Measurements from ENCODE around the gene E2F1.
"Not testable (repeated sequence)": the region's sequence is repeated elsewhere in the genome, so short reads cannot be mapped to it uniquely, and the experiment has no call there.

E2F1 gene

DNA sequence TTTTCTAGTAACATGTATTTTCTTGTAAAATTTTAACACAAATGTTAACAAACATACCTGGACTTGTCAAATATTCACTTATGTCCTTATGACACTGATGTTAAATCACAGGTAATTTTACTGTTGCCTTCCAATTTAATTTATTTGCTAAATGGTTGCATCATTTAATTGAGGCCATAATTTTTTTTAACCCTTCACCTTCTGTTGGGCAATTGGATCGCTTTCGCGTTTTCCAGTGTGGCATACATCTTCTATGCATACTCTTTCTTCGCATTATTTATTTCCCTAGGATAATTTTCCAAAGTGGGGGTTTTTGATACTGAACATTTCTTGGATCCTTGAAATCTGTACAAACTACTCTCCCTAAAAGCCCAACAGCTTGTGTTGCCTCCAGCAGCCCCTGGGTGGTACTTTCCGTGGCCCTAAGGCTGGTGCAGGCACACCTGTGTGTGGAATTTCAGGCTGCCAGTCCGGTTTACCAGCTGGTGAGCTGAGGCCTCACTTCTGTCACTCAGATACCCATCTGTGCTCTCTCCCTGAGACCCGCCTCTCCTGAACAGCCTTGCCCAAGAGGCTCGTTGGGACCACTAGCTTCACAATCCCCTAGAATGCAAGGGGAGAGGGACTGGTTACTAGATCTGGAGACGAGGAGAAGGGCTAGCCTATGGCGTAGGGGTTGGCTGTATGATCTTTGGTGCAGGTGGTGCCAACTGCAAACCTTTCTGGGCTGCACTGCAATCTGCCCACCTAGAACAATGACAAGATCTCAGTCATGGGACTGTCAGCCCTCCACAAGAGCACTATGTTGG lies 35.2 kb downstream of the E2F1 start:
- ATAC-seq (replicated peaks; ENCODE audit: extremely low read depth, poor library complexity, severe bottlenecking) (no peak), DNase-seq (ENCODE audit: low spot score in 2 of 2) (no peak)
- Mint-ChIP-seq H3K4me3 (no peak overlapping the region), H3K27me3 (no peaks in the 10 kb centered on the region), H3K36me3 (ENCODE audit: insufficient read depth) (peaks cover 2% of the 10 kb centered on the region), H3K27ac (ENCODE audit: low read depth) (no peak overlapping the region), H3K9me3 (no peaks in the 10 kb centered on the region), H3K4me1 (peaks cover 15% of the 10 kb centered on the region)

DNA sequence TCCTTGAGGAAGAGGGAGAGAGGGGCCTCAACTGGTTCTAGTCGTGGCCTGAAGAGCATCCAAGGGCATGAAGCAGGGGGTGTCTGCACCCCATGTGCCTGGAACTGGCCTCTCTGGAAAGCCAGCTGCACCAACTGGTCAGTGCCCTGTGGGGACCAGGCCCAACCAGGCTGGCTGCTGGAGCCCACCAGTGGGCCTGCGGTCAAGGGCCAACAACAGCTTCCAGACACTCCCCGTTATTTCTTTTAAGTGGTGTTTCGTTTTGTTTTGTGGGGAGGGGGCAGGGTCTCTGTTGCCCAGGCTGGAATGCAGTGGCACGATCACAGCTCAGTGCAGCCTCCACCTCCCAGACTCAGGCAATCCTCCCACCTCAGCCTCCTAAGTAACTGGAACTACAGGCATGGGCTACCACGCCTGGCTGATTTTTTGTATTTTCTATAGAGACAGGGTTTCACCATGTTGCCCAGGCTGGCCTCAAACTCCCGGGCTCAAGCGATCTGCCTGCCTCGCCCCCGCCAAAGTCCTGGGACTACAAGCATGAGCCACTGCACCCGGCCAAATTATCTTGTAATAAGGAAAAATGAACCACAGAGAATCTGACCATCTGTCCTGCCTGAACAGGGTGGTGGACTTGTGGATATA lies 36.0 kb downstream of the E2F1 start:
- Mint-ChIP-seq H3K9me3 (no peaks in the 10 kb centered on the region), H3K27ac (ENCODE audit: low read depth) (no peak overlapping the region), H3K4me1 (peaks cover 15% of the 10 kb centered on the region), H3K36me3 (ENCODE audit: insufficient read depth) (peaks cover 4% of the 10 kb centered on the region), H3K4me3 (no peak overlapping the region), H3K27me3 (no peaks in the 10 kb centered on the region)
- no peak for DNase-seq (ENCODE audit: low spot score in 2 of 2)
- ATAC-seq (replicated peaks; ENCODE audit: extremely low read depth, poor library complexity, severe bottlenecking) = no peak

DNA sequence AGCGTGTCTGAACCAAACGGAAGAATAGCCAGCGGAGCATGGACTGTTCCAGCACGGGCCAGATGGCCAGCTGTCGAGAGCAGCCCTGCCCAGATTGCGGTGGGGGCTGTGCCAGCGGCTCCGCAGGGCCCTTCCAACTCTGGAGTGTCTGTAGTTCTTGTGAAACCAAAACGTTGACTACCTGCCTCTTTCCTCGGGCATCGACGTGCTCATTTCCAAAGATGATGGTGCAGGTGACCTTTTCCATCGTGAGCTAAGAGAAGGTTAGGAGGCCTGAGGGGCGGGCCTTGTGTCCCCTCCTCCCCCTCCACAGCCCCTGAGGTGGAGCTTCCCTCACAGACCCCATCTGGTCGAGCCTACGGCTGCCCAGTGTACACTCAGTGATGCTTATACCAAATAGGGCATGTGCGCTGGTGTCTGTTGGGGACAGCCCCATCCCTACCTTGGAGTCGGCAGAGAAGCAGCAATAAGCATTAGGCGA lies 36.9 kb downstream of the E2F1 start:
- ATAC-seq (replicated peaks; ENCODE audit: extremely low read depth, poor library complexity, severe bottlenecking) (no peak), DNase-seq (ENCODE audit: low spot score in 2 of 2) (no peak)
- Mint-ChIP-seq H3K4me1 (peaks cover 15% of the 10 kb centered on the region), H3K27ac (ENCODE audit: low read depth) (no peak overlapping the region), H3K27me3 (no peaks in the 10 kb centered on the region), H3K9me3 (no peaks in the 10 kb centered on the region), H3K4me3 (no peak overlapping the region), H3K36me3 (ENCODE audit: insufficient read depth) (peaks cover 10% of the 10 kb centered on the region)

DNA sequence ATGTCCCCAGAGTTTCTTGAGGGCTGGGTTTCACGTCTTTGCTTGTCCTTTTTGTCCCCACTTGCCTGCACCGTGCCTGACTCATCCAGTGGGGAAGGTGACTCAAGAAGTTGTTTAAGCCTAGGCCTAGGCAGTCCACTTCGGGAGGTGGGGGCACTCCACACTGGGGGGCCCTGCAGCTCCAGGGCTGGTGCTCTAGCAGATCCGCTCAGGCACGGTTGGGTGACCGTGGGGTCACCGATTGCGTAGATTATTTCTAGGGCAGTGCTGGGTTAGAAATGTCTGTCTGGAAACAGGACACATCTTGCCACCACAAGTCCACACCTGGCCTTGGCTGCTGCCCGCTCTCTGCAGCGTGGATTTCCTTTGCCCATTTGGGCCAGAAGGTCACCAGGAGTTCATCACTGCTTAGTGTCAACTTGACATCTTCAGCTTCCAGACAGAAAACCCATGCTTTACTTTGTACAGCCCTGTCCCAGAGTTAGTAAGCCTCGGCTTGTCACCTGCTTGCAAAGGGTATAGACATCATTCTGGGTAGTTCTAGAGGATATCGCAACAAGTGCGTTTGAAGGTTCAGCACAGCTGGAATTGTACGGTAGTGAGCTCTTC lies 37.7 kb downstream of the E2F1 start:
- H3K4me1 Mint-ChIP-seq = peaks cover 15% of the 10 kb centered on the region
- no peak overlapping the region for H3K4me3 Mint-ChIP-seq
- DNase-seq (ENCODE audit: low spot score in 2 of 2) = no peak
- no peak for ATAC-seq (replicated peaks; ENCODE audit: extremely low read depth, poor library complexity, severe bottlenecking)
- H3K36me3 Mint-ChIP-seq (ENCODE audit: insufficient read depth) = peaks cover 10% of the 10 kb centered on the region
- H3K27me3 Mint-ChIP-seq = no peaks in the 10 kb centered on the region
- H3K9me3 Mint-ChIP-seq = no peaks in the 10 kb centered on the region
- H3K27ac Mint-ChIP-seq (ENCODE audit: low read depth) = no peak overlapping the region

DNA sequence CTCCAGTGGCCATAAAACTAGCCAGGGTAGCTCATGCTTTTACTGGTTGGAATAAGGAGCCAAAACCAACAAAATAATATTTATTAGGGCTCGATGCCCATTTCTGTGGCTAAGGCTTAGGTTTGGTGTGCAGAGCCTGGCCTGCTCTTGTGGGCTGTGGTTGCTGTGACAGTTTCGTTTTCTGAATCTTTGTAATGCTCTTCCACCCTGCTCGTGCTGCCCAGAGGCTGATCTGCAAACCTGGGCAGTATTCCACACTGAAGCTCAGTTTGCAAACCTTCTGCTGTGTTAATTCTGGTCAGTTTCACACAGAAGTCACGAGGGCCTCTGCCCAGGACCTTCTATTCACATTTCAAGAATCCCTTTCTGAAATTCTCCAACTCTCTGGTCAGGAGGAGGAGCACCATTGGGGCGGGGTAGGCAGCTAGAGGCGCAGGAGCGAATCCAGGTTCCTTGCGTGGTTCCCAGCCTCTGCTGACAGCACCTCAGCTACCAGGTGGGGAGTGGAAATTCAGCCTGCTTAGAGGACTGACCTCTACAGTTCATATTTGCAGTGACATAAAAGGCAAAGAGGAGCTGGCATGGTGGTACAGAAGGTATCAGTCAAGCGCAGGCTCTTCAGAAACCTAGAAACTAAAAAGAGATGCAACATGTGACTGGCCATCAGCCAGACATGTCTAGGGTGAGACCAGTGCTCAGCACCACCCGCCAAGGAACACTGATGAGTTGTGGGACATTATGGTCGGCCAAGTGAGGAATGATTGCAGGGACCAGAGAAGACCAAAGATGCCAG lies 38.4 kb downstream of the E2F1 start:
- Mint-ChIP-seq H3K36me3 (ENCODE audit: insufficient read depth) (peaks cover 14% of the 10 kb centered on the region), H3K27ac (ENCODE audit: low read depth) (peak overlapping the region; percentile 62), H3K4me1 (peaks cover 15% of the 10 kb centered on the region), H3K9me3 (no peaks in the 10 kb centered on the region), H3K4me3 (peak overlapping the region; percentile 47), H3K27me3 (no peaks in the 10 kb centered on the region)
- peak; percentile 86 for ATAC-seq (replicated peaks; ENCODE audit: extremely low read depth, poor library complexity, severe bottlenecking)
- no peak for DNase-seq (ENCODE audit: low spot score in 2 of 2)

DNA sequence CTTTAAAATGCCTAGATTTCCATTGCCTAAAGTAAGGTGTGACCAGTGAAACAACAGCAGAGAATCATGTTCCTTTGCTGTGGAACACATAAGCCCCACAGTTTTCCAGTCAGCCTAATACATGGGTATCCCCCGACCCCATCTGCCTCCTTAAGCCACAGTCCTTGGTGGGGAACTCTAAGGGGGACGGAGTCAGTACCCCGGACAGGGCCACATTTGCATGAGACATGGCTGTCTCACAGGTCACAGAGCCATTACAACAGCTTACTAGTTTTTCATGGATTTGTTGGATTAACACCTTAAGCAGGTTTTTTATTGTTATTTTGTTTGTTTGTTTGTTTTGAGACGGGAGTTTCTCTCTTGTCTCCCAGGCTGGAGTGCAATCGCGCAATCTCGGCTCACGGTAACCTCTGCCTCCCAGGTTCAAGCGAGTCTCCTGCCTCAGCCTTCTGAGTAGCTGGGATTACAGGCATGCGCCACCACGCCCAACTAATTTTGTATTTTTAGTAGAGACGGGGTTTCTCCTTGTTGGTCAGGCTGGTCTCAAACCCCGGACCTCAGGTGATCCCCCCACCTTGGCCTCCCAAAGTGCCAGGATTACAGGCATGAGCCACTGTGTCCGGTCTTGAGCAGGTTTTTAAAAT lies 39.1 kb downstream of the E2F1 start:
- Mint-ChIP-seq H3K4me1 (peaks cover 15% of the 10 kb centered on the region), H3K36me3 (ENCODE audit: insufficient read depth) (peaks cover 18% of the 10 kb centered on the region), H3K4me3 (peak overlapping the region; percentile 47), H3K27ac (ENCODE audit: low read depth) (peak overlapping the region; percentile 62)
- ATAC-seq (replicated peaks; ENCODE audit: extremely low read depth, poor library complexity, severe bottlenecking); H3K9me3 Mint-ChIP-seq; DNase-seq (ENCODE audit: low spot score in 2 of 2); H3K27me3 Mint-ChIP-seq: not testable (repeated sequence)

DNA sequence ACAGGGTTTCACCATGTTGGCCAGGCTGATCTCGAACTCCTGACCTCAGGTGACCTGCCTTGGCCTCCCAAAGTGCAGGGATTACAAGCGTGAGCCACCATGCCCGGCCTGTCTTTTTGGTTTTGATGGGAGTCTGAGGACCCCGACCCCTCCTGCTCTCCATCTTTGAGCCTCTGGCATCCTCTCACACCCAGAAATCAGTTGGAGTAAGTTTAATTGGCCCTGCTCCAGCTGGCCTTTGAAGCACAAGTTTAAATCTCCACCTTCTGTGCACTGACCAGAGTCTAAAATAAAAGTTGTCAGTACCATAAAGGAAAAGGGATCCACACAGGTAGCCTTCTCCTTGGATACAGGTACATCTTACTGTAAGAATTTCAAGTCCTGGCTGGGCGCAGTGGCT lies 40.0 kb downstream of the E2F1 start:
- ATAC-seq (replicated peaks; ENCODE audit: extremely low read depth, poor library complexity, severe bottlenecking) (no peak), DNase-seq (ENCODE audit: low spot score in 2 of 2) (no peak)
- Mint-ChIP-seq H3K4me3 (no peak overlapping the region), H3K36me3 (ENCODE audit: insufficient read depth) (peaks cover 22% of the 10 kb centered on the region), H3K4me1 (peaks cover 15% of the 10 kb centered on the region), H3K27ac (ENCODE audit: low read depth) (no peak overlapping the region), H3K27me3 (no peaks in the 10 kb centered on the region), H3K9me3 (no peaks in the 10 kb centered on the region)

DNA sequence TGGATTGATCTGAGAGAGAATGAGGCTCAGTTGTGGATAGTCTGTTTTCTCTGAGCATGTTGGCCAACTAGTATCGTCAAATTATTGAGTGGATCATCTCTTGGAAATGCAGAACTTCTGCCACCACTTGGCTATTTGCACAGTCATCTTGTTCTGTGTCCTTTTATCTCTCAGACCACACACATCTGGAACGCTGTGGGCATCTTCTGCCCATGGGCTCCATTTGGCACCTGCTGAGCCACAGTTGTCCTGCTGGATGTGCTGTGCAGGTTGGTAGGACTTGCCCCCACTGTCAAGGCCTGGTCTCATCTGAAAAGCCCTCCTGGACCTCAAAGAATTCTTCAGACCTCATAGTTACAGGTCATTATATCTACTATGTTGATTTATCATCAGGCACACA lies 40.8 kb downstream of the E2F1 start:
- DNase-seq (ENCODE audit: low spot score in 2 of 2) (no peak), ATAC-seq (replicated peaks; ENCODE audit: extremely low read depth, poor library complexity, severe bottlenecking) (no peak)
- Mint-ChIP-seq H3K36me3 (ENCODE audit: insufficient read depth) (peaks cover 25% of the 10 kb centered on the region), H3K27ac (ENCODE audit: low read depth) (no peak overlapping the region), H3K9me3 (no peaks in the 10 kb centered on the region), H3K4me3 (no peak overlapping the region), H3K4me1 (peaks cover 15% of the 10 kb centered on the region), H3K27me3 (no peaks in the 10 kb centered on the region)

DNA sequence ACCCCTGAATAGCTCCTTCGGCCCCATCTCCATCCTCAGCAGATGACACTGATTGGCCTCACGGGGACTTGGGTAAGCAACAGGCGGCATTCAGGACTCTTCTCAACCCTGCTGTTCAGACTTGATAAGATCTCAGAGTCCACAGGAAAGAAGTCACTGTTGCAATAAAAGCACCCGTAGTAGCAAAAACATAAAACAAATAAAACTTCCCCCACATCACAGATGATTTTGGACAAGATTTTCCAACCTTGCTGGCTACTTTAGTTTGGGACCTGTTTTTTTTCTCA lies 41.2 kb downstream of the E2F1 start:
- peaks cover 27% of the 10 kb centered on the region for H3K36me3 Mint-ChIP-seq (ENCODE audit: insufficient read depth)
- no peak overlapping the region for H3K27ac Mint-ChIP-seq (ENCODE audit: low read depth)
- no peaks in the 10 kb centered on the region for H3K27me3 Mint-ChIP-seq
- DNase-seq (ENCODE audit: low spot score in 2 of 2) = no peak
- peaks cover 15% of the 10 kb centered on the region for H3K4me1 Mint-ChIP-seq
- H3K9me3 Mint-ChIP-seq = no peaks in the 10 kb centered on the region
- ATAC-seq (replicated peaks; ENCODE audit: extremely low read depth, poor library complexity, severe bottlenecking) = no peak
- H3K4me3 Mint-ChIP-seq = no peak overlapping the region

DNA sequence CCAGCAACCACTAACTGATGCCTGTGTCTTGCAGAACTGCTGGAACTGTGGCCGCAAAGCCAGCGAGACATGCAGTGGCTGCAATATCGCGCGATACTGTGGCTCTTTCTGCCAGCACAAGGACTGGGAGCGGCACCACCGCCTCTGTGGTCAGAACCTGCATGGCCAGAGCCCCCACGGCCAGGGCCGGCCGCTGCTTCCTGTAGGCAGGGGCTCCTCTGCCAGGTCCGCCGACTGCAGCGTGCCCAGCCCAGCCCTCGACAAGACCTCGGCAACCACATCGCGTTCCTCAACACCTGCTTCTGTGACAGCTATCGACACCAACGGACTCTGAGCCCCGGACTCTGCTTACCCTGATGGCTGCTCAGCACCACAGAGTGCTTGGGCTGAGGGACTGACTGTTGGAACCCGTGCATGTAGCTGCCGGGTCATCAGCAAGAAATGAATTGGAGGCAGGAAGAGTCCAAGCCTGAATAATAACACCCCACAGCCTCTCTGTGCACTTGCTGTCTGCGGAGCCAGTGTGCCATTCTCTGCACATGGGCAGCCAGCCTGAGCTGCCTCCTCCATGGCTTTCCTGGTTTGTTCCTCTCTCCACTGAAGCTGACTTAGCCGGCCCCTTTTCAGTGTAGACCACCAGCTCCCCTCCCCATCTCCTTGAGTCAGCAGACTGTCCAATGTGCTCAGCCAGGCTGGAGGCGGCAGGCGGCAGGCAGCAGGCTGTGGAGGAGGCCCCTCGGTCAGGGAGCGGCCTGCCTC lies 41.7 kb downstream of the E2F1 start:
- H3K27ac Mint-ChIP-seq (ENCODE audit: low read depth) = no peak overlapping the region
- no peaks in the 10 kb centered on the region for H3K9me3 Mint-ChIP-seq
- H3K4me1 Mint-ChIP-seq = peaks cover 15% of the 10 kb centered on the region
- no peak for ATAC-seq (replicated peaks; ENCODE audit: extremely low read depth, poor library complexity, severe bottlenecking)
- H3K36me3 Mint-ChIP-seq (ENCODE audit: insufficient read depth) = peaks cover 31% of the 10 kb centered on the region
- H3K27me3 Mint-ChIP-seq = no peaks in the 10 kb centered on the region
- no peak for DNase-seq (ENCODE audit: low spot score in 2 of 2)
- no peak overlapping the region for H3K4me3 Mint-ChIP-seq

DNA sequence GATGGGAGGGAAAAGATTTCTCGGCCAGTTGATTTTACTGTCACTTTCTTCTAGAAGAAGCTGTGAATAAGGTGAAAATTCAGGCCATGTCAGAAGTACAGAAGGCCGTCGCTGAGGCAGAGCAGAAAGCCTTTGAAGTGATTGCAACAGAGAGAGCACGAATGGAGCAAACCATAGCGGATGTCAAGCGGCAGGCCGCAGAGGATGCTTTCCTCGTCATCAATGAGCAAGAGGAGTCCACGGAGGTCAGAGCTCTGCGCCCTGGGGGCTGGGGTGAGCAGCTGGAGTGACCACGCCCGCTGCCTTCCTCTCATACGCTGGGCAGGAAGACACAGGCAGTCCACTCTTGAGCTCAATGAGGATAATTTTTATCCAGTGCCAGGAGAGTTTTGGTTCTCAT lies 45.9 kb downstream of the E2F1 start:
- Mint-ChIP-seq H3K27me3 (no peaks in the 10 kb centered on the region), H3K27ac (ENCODE audit: low read depth) (no peak overlapping the region), H3K4me1 (no peaks in the 10 kb centered on the region), H3K4me3 (no peak overlapping the region), H3K36me3 (ENCODE audit: insufficient read depth) (peaks cover 54% of the 10 kb centered on the region), H3K9me3 (no peaks in the 10 kb centered on the region)
- DNase-seq (ENCODE audit: low spot score in 2 of 2) (no peak), ATAC-seq (replicated peaks; ENCODE audit: extremely low read depth, poor library complexity, severe bottlenecking) (no peak)

DNA sequence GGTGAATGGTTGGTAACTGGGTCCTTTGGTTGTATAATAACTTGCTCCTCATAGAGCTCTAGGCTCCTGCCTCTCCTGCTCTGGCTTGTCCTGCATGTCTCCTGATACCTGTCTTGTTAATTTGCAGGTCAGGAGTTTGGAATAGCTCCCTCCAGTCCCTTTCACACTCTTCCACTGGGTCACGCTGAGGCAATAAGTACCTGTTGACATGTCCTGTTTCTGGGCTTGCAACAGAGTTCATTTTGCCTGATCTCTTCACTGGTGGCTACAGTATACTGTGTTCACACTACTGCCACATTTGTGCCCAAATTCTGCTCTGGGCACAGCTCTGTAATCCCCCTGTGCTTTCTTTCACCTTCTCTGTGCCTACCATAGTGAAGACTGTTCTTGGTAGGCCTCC lies 49.4 kb downstream of the E2F1 start:
- Mint-ChIP-seq H3K36me3 (ENCODE audit: insufficient read depth) (peaks cover 50% of the 10 kb centered on the region), H3K9me3 (no peaks in the 10 kb centered on the region), H3K4me1 (no peaks in the 10 kb centered on the region), H3K27ac (ENCODE audit: low read depth) (no peak overlapping the region), H3K4me3 (no peak overlapping the region), H3K27me3 (no peaks in the 10 kb centered on the region)
- DNase-seq (ENCODE audit: low spot score in 2 of 2) = no peak
- no peak for ATAC-seq (replicated peaks; ENCODE audit: extremely low read depth, poor library complexity, severe bottlenecking)

Measured in central memory CD8-positive, alpha-beta T cell (primary cell).